ENCODE data around the gene H19.

The H19 gene

DNA sequence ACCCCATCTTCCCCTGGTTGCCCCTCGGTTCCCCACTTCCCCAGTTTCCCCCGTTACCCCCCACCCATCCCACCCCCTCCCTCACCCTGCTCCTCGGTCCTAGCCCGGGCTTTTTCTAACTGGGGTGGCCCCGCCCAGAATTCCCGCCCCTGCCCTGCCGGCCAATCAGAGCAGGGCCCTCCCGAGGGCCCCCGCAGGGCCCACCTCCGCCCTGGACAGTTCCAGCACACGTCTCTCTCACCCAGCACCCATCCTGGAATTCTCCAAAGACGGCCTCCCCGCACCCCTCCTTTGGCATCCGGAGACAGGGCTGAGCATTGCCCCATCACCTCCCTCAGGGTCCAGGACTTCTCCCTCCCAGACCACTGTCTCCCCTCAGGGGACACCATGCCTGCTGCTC is at the start of gene H19:
Gene H19, minus strand, starts transcription at position 88 of the 400 bp plus-strand sequence.
- Histone ChIP-seq H3F3A (ENCODE audit: insufficient read depth, low read length) (no peaks in the 10 kb centered on the region), H4K20me1 (ENCODE audit: insufficient read depth, low read length) (no peaks in the 10 kb centered on the region), H3K79me2 (ENCODE audit: insufficient read depth, low read length) (no peaks in the 10 kb centered on the region), H3K9me3 (ENCODE audit: low read length) (no peaks in the 10 kb centered on the region), H3K4me3 (ENCODE audit: low read depth, low read length, poor library complexity, severe bottlenecking) (no peak within 1 kb of the TSS), H3K4me1 (ENCODE audit: insufficient read depth, low read length, severe bottlenecking) (no peaks in the 10 kb centered on the region), H2AFZ (ENCODE audit: low read length) (no peak within 1 kb of the TSS), H3K27ac (ENCODE audit: low read depth, low read length, poor library complexity, severe bottlenecking) (no peak within 1 kb of the TSS), H3K27me3 (ENCODE audit: insufficient read depth, low read length) (no peaks in the 10 kb centered on the region), H3K4me2 (ENCODE audit: low read length) (no peak within 1 kb of the TSS), H3K9ac (ENCODE audit: low read length) (no peak within 1 kb of the TSS), H3K9me2 (ENCODE audit: low read depth, low read length) (no peaks in the 10 kb centered on the region), H3K36me3 (ENCODE audit: insufficient read depth, low read length) (no peaks in the 10 kb centered on the region)
- no peak for TF ChIP-seq EZH2 (IDR thresholded peaks at IDR 0.05; ENCODE audit: borderline replicate concordance, low read length)
- TF ChIP-seq, protein P1, sequence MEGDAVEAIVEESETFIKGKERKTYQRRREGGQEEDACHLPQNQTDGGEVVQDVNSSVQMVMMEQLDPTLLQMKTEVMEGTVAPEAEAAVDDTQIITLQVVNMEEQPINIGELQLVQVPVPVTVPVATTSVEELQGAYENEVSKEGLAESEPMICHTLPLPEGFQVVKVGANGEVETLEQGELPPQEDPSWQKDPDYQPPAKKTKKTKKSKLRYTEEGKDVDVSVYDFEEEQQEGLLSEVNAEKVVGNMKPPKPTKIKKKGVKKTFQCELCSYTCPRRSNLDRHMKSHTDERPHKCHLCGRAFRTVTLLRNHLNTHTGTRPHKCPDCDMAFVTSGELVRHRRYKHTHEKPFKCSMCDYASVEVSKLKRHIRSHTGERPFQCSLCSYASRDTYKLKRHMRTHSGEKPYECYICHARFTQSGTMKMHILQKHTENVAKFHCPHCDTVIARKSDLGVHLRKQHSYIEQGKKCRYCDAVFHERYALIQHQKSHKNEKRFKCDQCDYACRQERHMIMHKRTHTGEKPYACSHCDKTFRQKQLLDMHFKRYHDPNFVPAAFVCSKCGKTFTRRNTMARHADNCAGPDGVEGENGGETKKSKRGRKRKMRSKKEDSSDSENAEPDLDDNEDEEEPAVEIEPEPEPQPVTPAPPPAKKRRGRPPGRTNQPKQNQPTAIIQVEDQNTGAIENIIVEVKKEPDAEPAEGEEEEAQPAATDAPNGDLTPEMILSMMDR (IDR thresholded peaks at IDR 0.05; ENCODE audit: low read length) = no peak

DNA sequence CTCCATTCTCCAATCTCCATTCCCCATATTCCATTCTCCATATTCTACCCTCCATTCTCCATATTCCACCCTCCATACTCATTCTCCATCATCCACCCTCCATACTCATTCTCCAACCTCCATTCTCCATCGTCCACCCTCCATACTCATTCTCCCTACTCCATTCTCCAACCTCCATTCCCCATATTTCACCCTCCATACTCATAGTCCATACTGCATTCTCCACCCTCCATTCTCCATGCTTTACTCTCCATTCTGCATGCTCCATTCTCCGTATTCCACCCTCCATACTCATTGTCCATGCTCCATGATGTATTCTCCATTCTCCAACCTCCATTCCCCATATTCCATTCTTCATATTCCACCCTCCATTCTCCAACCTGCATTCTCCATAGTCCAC is 44.3 kb upstream of the H19 start:
- Histone ChIP-seq H3K4me2 (ENCODE audit: low read length) (no peak overlapping the region), H3K4me3 (ENCODE audit: low read depth, low read length, poor library complexity, severe bottlenecking) (no peak overlapping the region), H3K4me1 (ENCODE audit: insufficient read depth, low read length, severe bottlenecking) (no peaks in the 10 kb centered on the region), H2AFZ (ENCODE audit: low read length) (no peak overlapping the region), H3K79me2 (ENCODE audit: insufficient read depth, low read length) (no peaks in the 10 kb centered on the region), H4K20me1 (ENCODE audit: insufficient read depth, low read length) (no peaks in the 10 kb centered on the region), H3K9me3 (ENCODE audit: low read length) (no peaks in the 10 kb centered on the region), H3K9ac (ENCODE audit: low read length) (no peak overlapping the region), H3K27ac (ENCODE audit: low read depth, low read length, poor library complexity, severe bottlenecking) (no peak overlapping the region), H3K9me2 (ENCODE audit: low read depth, low read length) (no peaks in the 10 kb centered on the region), H3K36me3 (ENCODE audit: insufficient read depth, low read length) (no peaks in the 10 kb centered on the region), H3K27me3 (ENCODE audit: insufficient read depth, low read length) (no peaks in the 10 kb centered on the region), H3F3A (ENCODE audit: insufficient read depth, low read length) (no peaks in the 10 kb centered on the region)
- TF ChIP-seq EZH2 (IDR thresholded peaks at IDR 0.05; ENCODE audit: borderline replicate concordance, low read length) = no peak
- TF ChIP-seq, protein P1 (IDR thresholded peaks at IDR 0.05; ENCODE audit: low read length) = no peak

DNA sequence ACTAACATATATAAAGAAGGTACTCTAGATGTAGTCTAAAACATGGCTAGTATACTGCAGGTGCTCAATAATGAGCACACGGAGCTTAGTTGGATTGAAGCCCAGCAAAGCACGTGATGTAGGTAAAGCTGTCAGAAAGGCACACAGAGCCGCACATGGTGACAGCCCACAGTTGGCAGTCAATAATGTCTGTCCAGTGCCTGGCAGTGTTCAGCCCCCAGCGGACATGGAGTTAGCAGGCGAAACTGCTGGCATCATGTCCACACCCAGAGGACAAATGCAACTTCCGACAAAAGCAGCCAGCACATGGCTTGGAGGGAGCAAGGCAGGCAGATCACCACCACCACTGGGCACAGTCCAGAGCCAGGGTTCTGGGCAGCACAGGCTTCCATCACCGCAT is 43.5 kb upstream of the H19 start:
- Histone ChIP-seq H3K79me2 (ENCODE audit: insufficient read depth, low read length) (no peaks in the 10 kb centered on the region), H3K9ac (ENCODE audit: low read length) (no peak overlapping the region), H3K9me3 (ENCODE audit: low read length) (no peaks in the 10 kb centered on the region), H3K27me3 (ENCODE audit: insufficient read depth, low read length) (no peaks in the 10 kb centered on the region), H3K9me2 (ENCODE audit: low read depth, low read length) (no peaks in the 10 kb centered on the region), H3K36me3 (ENCODE audit: insufficient read depth, low read length) (no peaks in the 10 kb centered on the region), H3K4me2 (ENCODE audit: low read length) (no peak overlapping the region), H3K4me1 (ENCODE audit: insufficient read depth, low read length, severe bottlenecking) (no peaks in the 10 kb centered on the region), H3K27ac (ENCODE audit: low read depth, low read length, poor library complexity, severe bottlenecking) (no peak overlapping the region), H2AFZ (ENCODE audit: low read length) (no peak overlapping the region), H3F3A (ENCODE audit: insufficient read depth, low read length) (no peaks in the 10 kb centered on the region), H3K4me3 (ENCODE audit: low read depth, low read length, poor library complexity, severe bottlenecking) (no peak overlapping the region), H4K20me1 (ENCODE audit: insufficient read depth, low read length) (no peaks in the 10 kb centered on the region)
- TF ChIP-seq, protein P1 (IDR thresholded peaks at IDR 0.05; ENCODE audit: low read length) = no peak
- no peak for TF ChIP-seq EZH2 (IDR thresholded peaks at IDR 0.05; ENCODE audit: borderline replicate concordance, low read length)

All from OCI-LY1 (cell line).